LNCaP clone FGC (cell line): ENCODE measurements around the gene MAGI2.

Experiments used
- DNase-seq: peaks from one replicate; pipeline ENCODE4 v3.0.0-alpha.2; 2011; ENCODE audit warnings: low read depth
- H3K4me3 ChIP-seq: 2 replicates; pipeline ENCODE4 v1.5.1; 2011; ENCODE audit warnings: mild to moderate bottlenecking, low read depth, low read length, control low read depth
- CTCF ChIP-seq: IDR thresholded peaks from 2 replicates; pipeline ENCODE4 v1.5.1; 2012; ENCODE audit warnings: mild to moderate bottlenecking; ENCODE audit not compliant: control insufficient read depth, insufficient read depth; ENCODE audit errors: extremely low read depth

Gene MAGI2

GRCh38 chr7:78350391-78350790, 1103.1 kb downstream of the MAGI2 start:
- H3K4me3 ChIP-seq = no peak overlapping the region

GRCh38 chr7:78346827-78347226, 1106.6 kb downstream of the MAGI2 start:
- H3K4me3 ChIP-seq = no peak overlapping the region
- DNase-seq = no peak
- no peak for TF ChIP-seq CTCF

More at GRCh38 chr7:78350391-78350790, 1103.1 kb downstream of the MAGI2 start:
- DNase-seq = no peak
- TF ChIP-seq CTCF = no peak

- TF ChIP-seq CTCF = no peak
- no peak overlapping the region for H3K4me3 ChIP-seq
- no peak for DNase-seq
Observed at GRCh38 chr7:78345979-78346378, 1107.5 kb downstream of the MAGI2 start.

GRCh38 chr7:78345293-78345911, 1108.1 kb downstream of the MAGI2 start:
- TF ChIP-seq CTCF = no peak
- H3K4me3 ChIP-seq = no peak overlapping the region
- no peak for DNase-seq

GRCh38 chr7:78334426-78334825, 1119.0 kb downstream of the MAGI2 start:
- DNase-seq = no peak
- H3K4me3 ChIP-seq = no peak overlapping the region
- no peak for TF ChIP-seq CTCF

GRCh38 chr7:78333530-78334425, 1119.7 kb downstream of the MAGI2 start:
- H3K4me3 ChIP-seq = no peak overlapping the region
- no peak for TF ChIP-seq CTCF
- no peak for DNase-seq
